Measurements from ENCODE around the gene CFAP97D1. TPM values are rescaled to one million over a fixed set of nuclear protein-coding genes. Genes with fewer than 3 reads are reported as not detected.

The CFAP97D1 gene
- under 0.01 TPM in 1 of 2 replicates, not detected in the other for total RNA-seq

GRCh38 chr17:43780135-43780534 is at the start of gene CFAP97D1:
Gene CFAP97D1 (plus strand): TSS chr17:43780435. CDS start chr17:43780463, 28 bp downstream.

GRCh38 chr17:43758497-43759174 is 21.6 kb upstream of the CFAP97D1 start, which contains the start of gene SOST:
Gene SOST (minus strand): TSS chr17:43758791. CDS start chr17:43758741, 50 bp downstream.

GRCh38 chr17:43778337-43779144 is 1.7 kb upstream of the CFAP97D1 start, which contains the start of gene DUSP3:
Gene DUSP3 (minus strand): TSS chr17:43778977. CDS start chr17:43778924, 53 bp downstream.

GRCh38 chr17:43832976-43833829 is 53.0 kb downstream of the CFAP97D1 start, which contains the start of gene MPP3:
Gene MPP3 (minus strand): TSS chr17:43833146. CDS start chr17:43831906, 1,240 bp downstream.

Other genes starting within 250 kb of the CFAP97D1 start
- 1.2 and 1.3 TPM in 2 replicates for gene ETV4, start 234.1 kb upstream of the CFAP97D1 start, total RNA-seq
- gene MEOX1, start 118.5 kb upstream of the CFAP97D1 start, total RNA-seq, result 0.07 TPM in 1 of 2 replicates, not detected in the other
- 8.8 and 20.9 TPM in 2 replicates for gene SOST, start 21.6 kb upstream of the CFAP97D1 start, total RNA-seq
- gene DUSP3, start 1.5 kb upstream of the CFAP97D1 start, total RNA-seq, result 68.1 and 92.4 TPM in 2 replicates
- gene MPP3, start 52.7 kb downstream of the CFAP97D1 start, total RNA-seq, result 9.2 and 18.6 TPM in 2 replicates
- gene CD300LG, start 66.7 kb downstream of the CFAP97D1 start, total RNA-seq, result not detected in 2 replicates
- 5.1 and 10.7 TPM in 2 replicates for gene MPP2, start 127.1 kb downstream of the CFAP97D1 start, total RNA-seq
- gene PPY, start 162.0 kb downstream of the CFAP97D1 start, total RNA-seq, result not detected in 2 replicates
- gene PYY, start 173.5 kb downstream of the CFAP97D1 start, total RNA-seq, result not detected in 2 replicates
- gene NAGS, start 224.2 kb downstream of the CFAP97D1 start, total RNA-seq, result 1.0 and 2.7 TPM in 2 replicates
- gene TMEM101, start 234.5 kb downstream of the CFAP97D1 start, total RNA-seq, result 63.0 and 66.7 TPM in 2 replicates